GM23338 (cell line): ENCODE measurements around the gene MRPS12. TPM values are rescaled to one million over a fixed set of nuclear protein-coding genes. Genes with fewer than 3 reads are reported as not detected.

ENCODE experiments used
- CTCF ChIP-seq, 2 experiments: fragments of 200-600 bp in 1 of 2; sonication (generic) in 1 of 2; conservative IDR thresholded peaks; 2 replicates each; pipeline versions ENCODE4 v1.5.1 to v1.6.1; 2016 to 2017; ENCODE audit warnings: antibody characterized with exemption in 2 of 2, low read depth in 2 of 2, mild to moderate bottlenecking in 2 of 2, moderate library complexity in 1 of 2
- JUNB ChIP-seq: IDR thresholded peaks from one replicate; pipeline ENCODE4 v1.6.1; 2016; ENCODE audit warnings: antibody characterized with exemption; ENCODE audit not compliant: unreplicated experiment
- NANOG ChIP-seq: IDR thresholded peaks from 2 replicates; pipeline ENCODE4 v1.6.1; 2016; ENCODE audit warnings: antibody characterized with exemption, borderline replicate concordance
- REST ChIP-seq: IDR thresholded peaks from one replicate; pipeline ENCODE4 v1.6.1; 2018; ENCODE audit warnings: antibody characterized with exemption; ENCODE audit not compliant: unreplicated experiment
- STAT1 ChIP-seq: IDR thresholded peaks from one replicate; pipeline ENCODE4 v1.6.1; 2016; ENCODE audit warnings: antibody characterized with exemption; ENCODE audit not compliant: unreplicated experiment
- ZNF114 ChIP-seq: fragments of 250-450 bp; sonication (Bioruptor Pico); IDR thresholded peaks from 2 replicates; pipeline ENCODE4 v1.5.0; 2020; ENCODE audit warnings: mild to moderate bottlenecking, moderate library complexity
- polyA plus RNA-seq: library from polyadenylated mRNA; unstranded; fragments of >200 nt; fragmentation: Nextera tagmentation; extraction: Ambion mirVana; gene quantifications from 2 replicates; pipeline ENCODE4 v1.2.1, GENCODE V29; 2016
- total RNA-seq: library from RNA; depleted of rRNA; stranded (reverse); fragments of >200 nt; shearing (Covaris generic); gene quantifications from 2 replicates; pipeline ENCODE4 v1.2.3, GENCODE V29; 2014
- TF ChIP-seq, protein P1 (sequence below): fragments of 250-450 bp; sonication (Bioruptor Pico); IDR thresholded peaks from 2 replicates; pipeline ENCODE4 v1.5.0; 2020; ENCODE audit warnings: mild to moderate bottlenecking, moderate library complexity

MRPS12 gene
- total and polyA plus RNA-seq, 2 experiments from 2014 or later = 74.1 to 86.3 TPM

- TF ChIP-seq, protein P1, sequence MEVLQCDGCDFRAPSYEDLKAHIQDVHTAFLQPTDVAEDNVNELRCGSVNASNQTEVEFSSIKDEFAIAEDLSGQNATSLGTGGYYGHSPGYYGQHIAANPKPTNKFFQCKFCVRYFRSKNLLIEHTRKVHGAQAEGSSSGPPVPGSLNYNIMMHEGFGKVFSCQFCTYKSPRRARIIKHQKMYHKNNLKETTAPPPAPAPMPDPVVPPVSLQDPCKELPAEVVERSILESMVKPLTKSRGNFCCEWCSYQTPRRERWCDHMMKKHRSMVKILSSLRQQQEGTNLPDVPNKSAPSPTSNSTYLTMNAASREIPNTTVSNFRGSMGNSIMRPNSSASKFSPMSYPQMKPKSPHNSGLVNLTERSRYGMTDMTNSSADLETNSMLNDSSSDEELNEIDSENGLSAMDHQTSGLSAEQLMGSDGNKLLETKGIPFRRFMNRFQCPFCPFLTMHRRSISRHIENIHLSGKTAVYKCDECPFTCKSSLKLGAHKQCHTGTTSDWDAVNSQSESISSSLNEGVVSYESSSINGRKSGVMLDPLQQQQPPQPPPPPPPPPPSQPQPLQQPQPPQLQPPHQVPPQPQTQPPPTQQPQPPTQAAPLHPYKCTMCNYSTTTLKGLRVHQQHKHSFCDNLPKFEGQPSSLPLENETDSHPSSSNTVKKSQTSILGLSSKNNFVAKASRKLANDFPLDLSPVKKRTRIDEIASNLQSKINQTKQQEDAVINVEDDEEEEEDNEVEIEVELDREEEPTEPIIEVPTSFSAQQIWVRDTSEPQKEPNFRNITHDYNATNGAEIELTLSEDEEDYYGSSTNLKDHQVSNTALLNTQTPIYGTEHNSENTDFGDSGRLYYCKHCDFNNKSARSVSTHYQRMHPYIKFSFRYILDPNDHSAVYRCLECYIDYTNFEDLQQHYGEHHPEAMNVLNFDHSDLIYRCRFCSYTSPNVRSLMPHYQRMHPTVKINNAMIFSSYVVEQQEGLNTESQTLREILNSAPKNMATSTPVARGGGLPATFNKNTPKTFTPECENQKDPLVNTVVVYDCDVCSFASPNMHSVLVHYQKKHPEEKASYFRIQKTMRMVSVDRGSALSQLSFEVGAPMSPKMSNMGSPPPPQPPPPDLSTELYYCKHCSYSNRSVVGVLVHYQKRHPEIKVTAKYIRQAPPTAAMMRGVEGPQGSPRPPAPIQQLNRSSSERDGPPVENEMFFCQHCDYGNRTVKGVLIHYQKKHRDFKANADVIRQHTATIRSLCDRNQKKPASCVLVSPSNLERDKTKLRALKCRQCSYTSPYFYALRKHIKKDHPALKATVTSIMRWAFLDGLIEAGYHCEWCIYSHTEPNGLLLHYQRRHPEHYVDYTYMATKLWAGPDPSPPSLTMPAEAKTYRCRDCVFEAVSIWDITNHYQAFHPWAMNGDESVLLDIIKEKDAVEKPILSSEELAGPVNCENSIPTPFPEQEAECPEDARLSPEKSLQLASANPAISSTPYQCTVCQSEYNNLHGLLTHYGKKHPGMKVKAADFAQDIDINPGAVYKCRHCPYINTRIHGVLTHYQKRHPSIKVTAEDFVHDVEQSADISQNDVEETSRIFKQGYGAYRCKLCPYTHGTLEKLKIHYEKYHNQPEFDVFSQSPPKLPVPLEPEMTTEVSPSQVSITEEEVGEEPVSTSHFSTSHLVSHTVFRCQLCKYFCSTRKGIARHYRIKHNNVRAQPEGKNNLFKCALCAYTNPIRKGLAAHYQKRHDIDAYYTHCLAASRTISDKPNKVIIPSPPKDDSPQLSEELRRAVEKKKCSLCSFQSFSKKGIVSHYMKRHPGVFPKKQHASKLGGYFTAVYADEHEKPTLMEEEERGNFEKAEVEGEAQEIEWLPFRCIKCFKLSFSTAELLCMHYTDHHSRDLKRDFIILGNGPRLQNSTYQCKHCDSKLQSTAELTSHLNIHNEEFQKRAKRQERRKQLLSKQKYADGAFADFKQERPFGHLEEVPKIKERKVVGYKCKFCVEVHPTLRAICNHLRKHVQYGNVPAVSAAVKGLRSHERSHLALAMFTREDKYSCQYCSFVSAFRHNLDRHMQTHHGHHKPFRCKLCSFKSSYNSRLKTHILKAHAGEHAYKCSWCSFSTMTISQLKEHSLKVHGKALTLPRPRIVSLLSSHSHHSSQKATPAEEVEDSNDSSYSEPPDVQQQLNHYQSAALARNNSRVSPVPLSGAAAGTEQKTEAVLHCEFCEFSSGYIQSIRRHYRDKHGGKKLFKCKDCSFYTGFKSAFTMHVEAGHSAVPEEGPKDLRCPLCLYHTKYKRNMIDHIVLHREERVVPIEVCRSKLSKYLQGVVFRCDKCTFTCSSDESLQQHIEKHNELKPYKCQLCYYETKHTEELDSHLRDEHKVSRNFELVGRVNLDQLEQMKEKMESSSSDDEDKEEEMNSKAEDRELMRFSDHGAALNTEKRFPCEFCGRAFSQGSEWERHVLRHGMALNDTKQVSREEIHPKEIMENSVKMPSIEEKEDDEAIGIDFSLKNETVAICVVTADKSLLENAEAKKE (CRISPR knock-in tag) = no peak
- no peak for TF ChIP-seq ZNF114 (CRISPR knock-in tag)
- no peak for TF ChIP-seq REST
- TF ChIP-seq CTCF (conservative IDR thresholded peaks at IDR 0.05; ENCODE audit: low read depth in 2 of 2) = no peak
- no peak for TF ChIP-seq JUNB
- TF ChIP-seq NANOG = no peak
- no peak for TF ChIP-seq STAT1
These were observed 21.8 kb upstream of the MRPS12 start (continued) for GRCh38 chr19:38908911-38909310.
